ENCODE measurements around the gene XXYLT1. TPM values are rescaled to one million over a fixed set of nuclear protein-coding genes. Genes with fewer than 3 reads are reported as not detected.

The XXYLT1 gene
- total and polyA plus RNA-seq, 9 of the 15 experiments (the other 6 are each of a cell fraction or from before 2014, with no cell fraction given) = 1.9 to 18.9 (median 15.0) TPM

DNA sequence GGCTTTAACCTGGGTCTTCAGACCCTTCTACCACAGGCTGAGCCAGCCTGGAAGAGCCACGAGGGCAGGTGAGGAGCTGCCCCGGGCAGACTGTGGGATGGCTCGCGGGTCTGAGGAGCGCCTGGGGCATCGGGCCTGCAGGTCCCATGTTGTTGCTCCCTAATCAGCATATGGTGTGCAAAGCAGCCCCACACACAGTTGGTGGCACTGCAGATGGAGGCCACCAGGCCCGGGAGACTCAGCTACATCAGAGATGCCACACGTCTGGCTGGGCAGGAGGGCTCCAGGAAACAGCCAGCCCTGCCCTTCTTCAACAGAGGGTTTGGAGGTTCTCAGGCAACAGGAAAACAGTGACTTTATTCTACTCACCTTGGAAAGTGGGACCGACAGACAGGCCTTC is 63.9 kb downstream of the XXYLT1 start:
- intact Hi-C loops (cut with micrococcal nuclease) = no loop called here
- CTCF ChIA-PET (ENCODE audit: low intra/inter-chr PET ratio) = no interaction called here
- Histone ChIP-seq H3K4me3 (no peak overlapping the region), H3K79me2 (ENCODE audit: control insufficient read depth, insufficient read depth, low read length) (peaks cover 34% of the 10 kb centered on the region; the same call in 2 of the 3 replicates), H3K9me3 (replicated peaks; ENCODE audit: control insufficient read depth, insufficient read depth, low read depth, low read length) (no peaks in the 10 kb centered on the region), H4K20me1 (replicated peaks; ENCODE audit: control insufficient read depth, insufficient read depth, low read length) (no peaks in the 10 kb centered on the region), H3K4me2 (ENCODE audit: insufficient read depth, low read length) (no peak overlapping the region), H3K9me1 (ENCODE audit: control insufficient read depth, insufficient read depth, low read length) (no peaks in the 10 kb centered on the region), H3K27ac (ENCODE audit: extremely low read depth, low read depth, low read length) (no peak overlapping the region), H2AFZ (ENCODE audit: low read depth, low read length) (no peak overlapping the region), H3K4me1 (replicated peaks in 1 of 2; ENCODE audit: control insufficient read depth in 2 of 2, insufficient read depth in 2 of 2, low read length in 2 of 2) (peaks cover 38 to 49% of the 10 kb centered on the region in 2 experiments), H3K36me3 (ENCODE audit: control insufficient read depth, insufficient read depth, low read length) (no peaks in the 10 kb centered on the region), H3K27me3 (ENCODE audit: control insufficient read depth in 2 of 2, insufficient read depth in 2 of 2, low read length in 2 of 2) (no peaks in the 10 kb centered on the region), H3K9ac (ENCODE audit: insufficient read depth in 1 of 2, low read depth in 2 of 2, low read length in 2 of 2) (no peak overlapping the region)
- ATAC-seq (no peak), FAIRE-seq (no peak), DNase-seq (ENCODE audit: extremely low read depth in 1 of 4, low spot score in 3 of 4) (no peak)
- in situ Hi-C loops (cut with MboI) = no loop called here
- BruUV-seq (replicated peaks) = no TSS peak
- TF ChIP-seq LARP7 (IDR thresholded peaks at IDR 0.05) (no peak), ZNF445 (CRISPR knock-in tag; IDR thresholded peaks at IDR 0.05; ENCODE audit: low read depth) (no peak), ZNF311 (CRISPR knock-in tag; IDR thresholded peaks at IDR 0.05) (no peak), STAT5B (CRISPR knock-in tag; IDR thresholded peaks at IDR 0.05) (no peak), HNRNPLL (IDR thresholded peaks at IDR 0.05; ENCODE audit: low read depth, low read length, poor library complexity, severe bottlenecking) (no peak), CEBPB (tag; IDR thresholded peaks at IDR 0.05) (no peak), ZNF274 (IDR thresholded peaks at IDR 0.05; ENCODE audit: borderline replicate concordance, low read depth, low read length) (no peak), SMARCA5 (IDR thresholded peaks at IDR 0.05) (no peak), ATF6 (CRISPR knock-in tag; IDR thresholded peaks at IDR 0.05) (no peak), ZBTB7A (IDR thresholded peaks at IDR 0.05; ENCODE audit: borderline replicate concordance, control insufficient read depth, low read depth, low read length) (no peak), ZNF584 (CRISPR knock-in tag; IDR thresholded peaks at IDR 0.05; ENCODE audit: low read depth) (no peak)
- TF ChIP-seq, protein P1, sequence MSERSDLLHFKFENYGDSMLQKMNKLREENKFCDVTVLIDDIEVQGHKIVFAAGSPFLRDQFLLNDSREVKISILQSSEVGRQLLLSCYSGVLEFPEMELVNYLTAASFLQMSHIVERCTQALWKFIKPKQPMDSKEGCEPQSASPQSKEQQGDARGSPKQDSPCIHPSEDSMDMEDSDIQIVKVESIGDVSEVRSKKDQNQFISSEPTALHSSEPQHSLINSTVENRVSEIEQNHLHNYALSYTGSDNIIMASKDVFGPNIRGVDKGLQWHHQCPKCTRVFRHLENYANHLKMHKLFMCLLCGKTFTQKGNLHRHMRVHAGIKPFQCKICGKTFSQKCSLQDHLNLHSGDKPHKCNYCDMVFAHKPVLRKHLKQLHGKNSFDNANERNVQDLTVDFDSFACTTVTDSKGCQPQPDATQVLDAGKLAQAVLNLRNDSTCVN (CRISPR knock-in tag; IDR thresholded peaks at IDR 0.05) = no peak
- WGBS (ENCODE audit: insufficient coverage, low coverage, missing lambda C conversion rate) = 97% methylated on average over 9 of the region's 9 CpGs
- POLR2A ChIA-PET = interaction anchor here (0.6 to 1.6 kb wide), 3 partner anchors 13 to 535 kb away, joined by 3 to 5 read pairs (median 4); partner anchors contain the start of gene LSG1

All from K562 (cell line).